ENCODE measurements around the gene PRR14. TPM values are rescaled to one million over a fixed set of nuclear protein-coding genes. Genes with fewer than 3 reads are reported as not detected.
A peak's percentile ranks its signal among the peaks of the same experiment; 100 is the strongest.

PRR14 gene
- total RNA-seq, 4 donors from 2014 or later: 21.7 to 49.2 (median 41.8) TPM

DNA sequence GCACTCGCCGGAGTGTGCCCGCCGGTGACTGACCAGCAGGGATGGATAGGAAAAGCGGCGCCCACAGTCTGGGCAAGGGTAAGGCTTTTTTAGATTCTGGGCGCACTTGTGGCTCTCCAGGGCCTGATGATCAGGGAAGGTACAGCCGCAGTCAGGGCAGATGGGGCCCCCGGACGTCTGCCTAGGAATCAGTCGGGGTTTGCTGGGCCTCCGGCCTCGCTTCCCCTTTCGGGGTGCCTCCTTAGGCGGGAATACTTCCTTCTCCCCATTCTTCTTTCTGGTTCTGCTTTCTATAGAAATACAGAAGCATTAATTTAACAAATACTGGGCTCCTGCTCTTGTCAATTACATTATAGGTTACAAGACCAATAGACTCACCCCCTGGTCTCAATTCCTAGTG lies 45.6 kb upstream of the PRR14 start:
- no peak for ATAC-seq
- 83 to 96% methylated on average over 1 to 5 of the region's 15 CpGs for WGBS, 2 donors (ENCODE audit: low coverage in 1 of 2)
- Histone ChIP-seq H3K4me3 (no peak overlapping the region), H3K27me3 (no peaks in the 10 kb centered on the region), H3K9me3 (no peaks in the 10 kb centered on the region), H3K27ac (no peak overlapping the region), H3K36me3 (peaks cover 0 to 63% of the 10 kb centered on the region in 2 donors), H3K4me1 (peaks cover 0 to 34% (median 0%) of the 10 kb centered on the region in 3 donors)
- TF ChIP-seq, protein P1, sequence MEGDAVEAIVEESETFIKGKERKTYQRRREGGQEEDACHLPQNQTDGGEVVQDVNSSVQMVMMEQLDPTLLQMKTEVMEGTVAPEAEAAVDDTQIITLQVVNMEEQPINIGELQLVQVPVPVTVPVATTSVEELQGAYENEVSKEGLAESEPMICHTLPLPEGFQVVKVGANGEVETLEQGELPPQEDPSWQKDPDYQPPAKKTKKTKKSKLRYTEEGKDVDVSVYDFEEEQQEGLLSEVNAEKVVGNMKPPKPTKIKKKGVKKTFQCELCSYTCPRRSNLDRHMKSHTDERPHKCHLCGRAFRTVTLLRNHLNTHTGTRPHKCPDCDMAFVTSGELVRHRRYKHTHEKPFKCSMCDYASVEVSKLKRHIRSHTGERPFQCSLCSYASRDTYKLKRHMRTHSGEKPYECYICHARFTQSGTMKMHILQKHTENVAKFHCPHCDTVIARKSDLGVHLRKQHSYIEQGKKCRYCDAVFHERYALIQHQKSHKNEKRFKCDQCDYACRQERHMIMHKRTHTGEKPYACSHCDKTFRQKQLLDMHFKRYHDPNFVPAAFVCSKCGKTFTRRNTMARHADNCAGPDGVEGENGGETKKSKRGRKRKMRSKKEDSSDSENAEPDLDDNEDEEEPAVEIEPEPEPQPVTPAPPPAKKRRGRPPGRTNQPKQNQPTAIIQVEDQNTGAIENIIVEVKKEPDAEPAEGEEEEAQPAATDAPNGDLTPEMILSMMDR (IDR thresholded peaks at IDR 0.05): no peak
- TF ChIP-seq EP300 (IDR thresholded peaks at IDR 0.05): no peak
- TF ChIP-seq POLR2A (IDR thresholded peaks at IDR 0.05): no peak
- no peak for TF ChIP-seq POLR2AphosphoS5 (IDR thresholded peaks at IDR 0.05)

DNA sequence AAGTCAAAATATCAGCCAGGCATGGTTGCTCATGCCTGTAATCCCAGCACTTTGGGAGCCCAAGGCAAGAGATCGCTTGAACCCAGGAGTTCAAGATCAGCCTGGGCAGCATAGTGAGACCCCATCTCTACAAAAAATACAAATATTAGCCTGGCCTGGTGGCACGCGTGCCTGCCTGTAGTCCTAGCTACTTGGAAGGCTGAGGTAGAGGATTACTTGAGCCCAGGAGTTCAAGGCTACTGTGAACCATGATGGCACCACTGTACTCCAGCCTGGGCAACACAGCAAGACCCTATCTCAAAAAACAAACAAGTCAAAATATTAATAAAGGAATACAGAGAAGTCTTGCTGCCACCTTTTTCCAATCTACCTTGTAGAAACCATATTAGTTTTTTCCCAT lies 44.8 kb upstream of the PRR14 start:
- H3K4me3 ChIP-seq: no peak overlapping the region
- no peaks in the 10 kb centered on the region for H3K9me3 ChIP-seq
- 96 to 100% methylated on average over 3 of the region's 3 CpGs for WGBS, 2 donors (ENCODE audit: low coverage in 1 of 2)
- TF ChIP-seq POLR2A (IDR thresholded peaks at IDR 0.05): no peak
- no peak for TF ChIP-seq EP300 (IDR thresholded peaks at IDR 0.05)
- TF ChIP-seq, protein P1 (IDR thresholded peaks at IDR 0.05): no peak
- TF ChIP-seq POLR2AphosphoS5 (IDR thresholded peaks at IDR 0.05): no peak
- no peak overlapping the region for H3K27ac ChIP-seq
- H3K27me3 ChIP-seq: no peaks in the 10 kb centered on the region
- ATAC-seq: no peak
- peaks cover 0 to 40% (median 0%) of the 10 kb centered on the region in 3 donors for H3K4me1 ChIP-seq
- peaks cover 0 to 63% of the 10 kb centered on the region in 2 donors for H3K36me3 ChIP-seq

DNA sequence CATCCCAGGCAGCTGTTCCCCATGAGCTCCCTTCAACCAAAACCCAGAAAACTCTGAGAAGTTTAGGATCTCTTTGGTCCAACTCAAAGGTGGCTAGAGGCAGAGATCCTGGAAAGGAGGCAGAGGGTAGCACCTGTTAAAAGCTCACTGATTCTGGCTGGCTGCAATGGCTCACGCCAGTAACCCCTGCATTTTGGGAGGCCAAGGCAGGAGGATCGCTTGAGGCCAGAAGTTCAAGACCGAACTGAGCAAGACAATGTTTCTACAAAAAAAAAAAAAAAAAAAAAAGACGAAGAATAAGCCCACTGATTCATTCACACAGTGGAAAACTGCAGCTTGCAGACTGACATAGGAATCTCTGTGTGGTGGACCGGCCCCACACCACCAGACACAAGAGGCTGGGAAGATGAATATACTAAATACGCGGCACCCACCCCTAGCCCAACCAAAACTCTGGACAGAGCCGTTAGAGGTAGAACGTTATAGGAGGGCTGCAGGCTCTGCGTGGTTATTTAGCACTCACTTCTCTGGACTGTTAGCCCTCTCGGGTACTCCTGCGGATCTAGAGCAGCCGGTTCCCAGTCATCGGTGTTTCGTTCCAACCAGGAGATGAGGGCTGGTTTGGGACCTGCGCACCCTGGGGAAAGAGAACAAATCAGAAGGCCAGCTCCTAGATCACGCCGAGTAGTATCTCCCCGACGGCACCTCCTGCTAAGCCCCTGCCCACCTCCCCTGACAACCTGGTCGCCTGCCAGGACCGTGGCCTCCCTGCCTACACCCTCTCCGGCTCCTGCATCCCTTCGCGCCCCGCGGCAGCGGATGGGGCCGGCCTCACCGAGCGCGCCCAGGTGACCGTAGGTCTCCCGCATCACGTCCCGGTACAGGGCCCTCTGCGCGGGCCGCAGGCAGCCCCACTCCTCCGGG lies 41.5 kb upstream of the PRR14 start:
- H3K4me1 ChIP-seq: peaks cover 0 to 32% (median 0%) of the 10 kb centered on the region in 3 donors
- WGBS, 2 donors (ENCODE audit: low coverage in 1 of 2): 13 to 28% methylated on average over 7 to 13 of the region's 40 CpGs
- peak; percentile 57 for ATAC-seq
- TF ChIP-seq POLR2A (IDR thresholded peaks at IDR 0.05) (no peak), POLR2AphosphoS5 (IDR thresholded peaks at IDR 0.05) (no peak), EP300 (IDR thresholded peaks at IDR 0.05) (no peak)
- TF ChIP-seq, protein P1 (IDR thresholded peaks at IDR 0.05): no peak
- peaks cover 0 to 38% of the 10 kb centered on the region in 2 donors for H3K36me3 ChIP-seq
- peak overlapping the region; percentile 61 to 86 for H3K4me3 ChIP-seq
- H3K9me3 ChIP-seq: no peaks in the 10 kb centered on the region
- no peaks in the 10 kb centered on the region for H3K27me3 ChIP-seq
- H3K27ac ChIP-seq: peak overlapping the region; percentile 74 to 98 (median 96)

DNA sequence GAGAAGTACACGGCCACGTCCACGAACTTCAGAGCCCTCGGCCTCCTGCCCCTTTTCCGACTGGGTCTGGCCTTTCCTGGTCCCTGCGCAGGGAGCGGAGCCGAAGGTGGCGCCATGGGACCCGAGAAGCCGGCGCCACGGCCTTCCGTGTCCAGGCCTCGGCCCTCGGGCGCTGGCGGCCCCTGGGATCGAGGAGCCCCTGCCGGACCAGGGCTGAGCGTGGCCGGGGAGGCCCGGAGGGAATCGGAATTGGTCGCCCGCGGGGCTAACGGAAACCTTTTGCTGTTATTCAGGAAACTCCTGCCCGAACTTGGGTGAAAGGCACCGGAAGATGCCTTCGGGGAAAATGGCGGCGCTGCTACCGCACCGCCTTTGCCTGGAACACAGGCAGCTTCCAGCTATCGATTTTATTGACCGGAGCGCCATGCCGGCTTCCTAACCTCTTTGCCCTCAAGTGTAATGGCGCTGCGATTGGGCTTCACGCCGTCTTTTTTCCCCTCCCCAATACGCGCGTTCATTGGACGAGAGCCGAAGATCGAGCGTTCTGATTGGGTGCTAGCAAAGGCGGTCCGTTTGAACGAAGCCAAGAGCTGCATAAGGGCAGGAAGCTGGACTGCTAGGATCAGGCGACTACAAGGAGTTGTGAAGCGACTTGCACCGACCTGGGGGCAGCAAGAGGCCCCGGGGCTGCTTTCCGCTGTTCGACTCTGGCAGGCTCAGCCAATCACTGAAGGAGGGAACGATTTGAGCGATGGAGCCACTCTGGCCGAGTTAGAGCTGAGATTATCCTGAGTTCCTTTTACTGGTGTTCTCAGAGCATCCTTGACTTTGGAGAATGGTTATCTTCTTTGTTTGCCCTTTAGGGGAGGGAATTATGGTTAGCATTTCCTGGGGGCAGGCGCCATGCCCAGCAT lies 40.6 kb upstream of the PRR14 start, which contains the start of gene ZNF689:
Gene ZNF689 (minus strand): TSS at position 464 of the 914 bp plus-strand sequence. CDS start 348 bp downstream, at position 116.
- WGBS, 2 donors (ENCODE audit: low coverage in 1 of 2): 1% methylated on average over 21 of the region's 63 CpGs; no CpG with 5 or more reads in 1 of the 2 donors
- Histone ChIP-seq H3K36me3 (peaks cover 0 to 29% of the 10 kb centered on the region in 2 donors), H3K4me1 (peaks cover 0 to 32% (median 0%) of the 10 kb centered on the region in 3 donors), H3K27ac (peak within 1 kb of the TSS; percentile 74 to 98 (median 96)), H3K4me3 (peak within 1 kb of the TSS; percentile 61 to 86), H3K9me3 (no peaks in the 10 kb centered on the region), H3K27me3 (peaks cover 5% of the 10 kb centered on the region)
- TF ChIP-seq EP300 (IDR thresholded peaks at IDR 0.05) (no peak), POLR2AphosphoS5 (IDR thresholded peaks at IDR 0.05) (peak; percentile 45), POLR2A (IDR thresholded peaks at IDR 0.05) (peak; percentile 31 to 48)
- TF ChIP-seq, protein P1 (IDR thresholded peaks at IDR 0.05): peak in 1 of 4 experiments; percentile 11
- peak; percentile 99 for ATAC-seq

Measured in gastroesophageal sphincter (tissue), 4 donors.